Mesenchymal stem cell (in vitro differentiated cells and primary cell): ENCODE results near the gene HDAC4.
A peak's percentile ranks its signal among the peaks of the same experiment; 100 is the strongest.

Experiments used
- DNase-seq: peaks from one replicate; pipeline ENCODE4 v3.0.0-alpha.2; 2013
- H2AFZ ChIP-seq: one replicate; pipeline ENCODE4 v1.6.1; 2013; ENCODE audit warnings: low read depth, mild to moderate bottlenecking, control low read depth, inconsistent platforms, low read length, moderate library complexity
- H2AK5ac ChIP-seq: 2 replicates; pipeline ENCODE4 v1.6.1; 2013; ENCODE audit warnings: low read length, moderate library complexity, mild to moderate bottlenecking, inconsistent platforms; ENCODE audit not compliant: severe bottlenecking
- H2BK120ac ChIP-seq: one replicate; pipeline ENCODE4 v1.6.1; 2013; ENCODE audit warnings: low read depth, mild to moderate bottlenecking, inconsistent platforms, low read length, moderate library complexity
- H2BK12ac ChIP-seq, 2 experiments: one replicate each; pipeline ENCODE4 v1.6.1; 2013; ENCODE audit warnings: inconsistent platforms in 2 of 2, low read length in 2 of 2, mild to moderate bottlenecking in 2 of 2, moderate library complexity in 2 of 2, control low read depth in 1 of 2
- H2BK15ac ChIP-seq: one replicate; pipeline ENCODE4 v1.6.1; 2013; ENCODE audit warnings: mild to moderate bottlenecking, low read depth, inconsistent platforms; ENCODE audit not compliant: poor library complexity, severe bottlenecking
- H2BK5ac ChIP-seq: 2 replicates; pipeline ENCODE4 v1.6.1; 2013; ENCODE audit warnings: low read depth, mild to moderate bottlenecking, low read length, control low read depth, inconsistent platforms; ENCODE audit not compliant: poor library complexity, severe bottlenecking
- H3K14ac ChIP-seq, 2 experiments: one replicate each; pipeline ENCODE4 v1.6.1; 2013; ENCODE audit warnings: inconsistent platforms in 2 of 2, low read length in 2 of 2, control low read depth in 1 of 2, mild to moderate bottlenecking in 1 of 2, moderate library complexity in 1 of 2
- H3K18ac ChIP-seq, 2 experiments: one replicate each; pipeline ENCODE4 v1.6.1; 2013; ENCODE audit warnings: inconsistent platforms in 2 of 2, low read length in 2 of 2, control low read depth in 1 of 2, low read depth in 1 of 2, mild to moderate bottlenecking in 1 of 2
- H3K23ac ChIP-seq, 2 experiments: one replicate each; pipeline ENCODE4 v1.6.1; 2013; ENCODE audit warnings: inconsistent platforms in 2 of 2, low read length in 2 of 2, mild to moderate bottlenecking in 2 of 2, moderate library complexity in 2 of 2, control low read depth in 1 of 2
- H3K27ac ChIP-seq: 2 replicates; pipeline ENCODE4 v1.5.1; 2013; ENCODE audit warnings: mild to moderate bottlenecking, moderate library complexity, low read length, control low read depth, inconsistent platforms; ENCODE audit not compliant: poor library complexity, severe bottlenecking
- H3K27me3 ChIP-seq, 2 experiments: 2 replicates each; pipeline versions ENCODE4 v1.6.1 to v1.7.0; 2013; ENCODE audit warnings: low read length in 2 of 2, mild to moderate bottlenecking in 2 of 2, moderate library complexity in 2 of 2, control low read depth in 1 of 2, inconsistent platforms in 1 of 2; ENCODE audit not compliant: control insufficient read depth in 1 of 2, insufficient read depth in 1 of 2
- H3K36me3 ChIP-seq, 2 experiments: 2 replicates each; pipeline versions ENCODE4 v1.6.1 to v1.7.0; 2013; ENCODE audit warnings: low read length in 2 of 2, control low read depth in 1 of 2, inconsistent platforms in 1 of 2, low read depth in 1 of 2, mild to moderate bottlenecking in 1 of 2; ENCODE audit not compliant: insufficient read depth in 2 of 2, control insufficient read depth in 1 of 2
- H3K4ac ChIP-seq, 2 experiments: one replicate each; pipeline ENCODE4 v1.6.1; 2013; ENCODE audit warnings: inconsistent platforms in 2 of 2, low read length in 2 of 2, mild to moderate bottlenecking in 2 of 2, moderate library complexity in 2 of 2, control low read depth in 1 of 2, low read depth in 1 of 2
- H3K4me1 ChIP-seq: 2 replicates; pipeline ENCODE4 v1.6.1; 2013; ENCODE audit warnings: low read depth, low read length, control low read depth; ENCODE audit not compliant: control insufficient read depth, insufficient read depth
- H3K4me2 ChIP-seq: 2 replicates; pipeline ENCODE4 v1.6.1; 2013; ENCODE audit warnings: low read length, mild to moderate bottlenecking, inconsistent platforms; ENCODE audit not compliant: poor library complexity, severe bottlenecking
- H3K4me3 ChIP-seq, 2 experiments: 2 replicates each; pipeline versions ENCODE4 v1.5.1 to v1.7.0; 2013; ENCODE audit warnings: low read length in 2 of 2, mild to moderate bottlenecking in 2 of 2, control low read depth in 1 of 2, low read depth in 1 of 2; ENCODE audit not compliant: insufficient read depth in 1 of 2
- H3K79me1 ChIP-seq: replicated peaks from 2 replicates; pipeline ENCODE4 v1.6.1; 2013; ENCODE audit warnings: mild to moderate bottlenecking, control low read depth, low read length, inconsistent platforms; ENCODE audit not compliant: poor library complexity, severe bottlenecking
- H3K9ac ChIP-seq: 2 replicates; pipeline ENCODE4 v1.7.0; 2013; ENCODE audit warnings: mild to moderate bottlenecking, low read length, moderate library complexity
- H3K9me3 ChIP-seq: 2 replicates; pipeline ENCODE4 v1.7.0; 2013; ENCODE audit warnings: mild to moderate bottlenecking, low read length; ENCODE audit not compliant: control insufficient read depth
- H4K8ac ChIP-seq: one replicate; pipeline ENCODE4 v1.6.1; 2013; ENCODE audit warnings: inconsistent platforms, mild to moderate bottlenecking, low read length, moderate library complexity
- H4K91ac ChIP-seq: one replicate; pipeline ENCODE4 v1.6.1; 2013; ENCODE audit warnings: mild to moderate bottlenecking, low read length, inconsistent platforms
- WGBS: methylation state at CpG from one replicate; pipeline ENCODE4 v1.1.7; 2013; ENCODE audit warnings: mixed read lengths; 5-methylcytosine and 5-hydroxymethylcytosine counted together

Gene HDAC4

DNA sequence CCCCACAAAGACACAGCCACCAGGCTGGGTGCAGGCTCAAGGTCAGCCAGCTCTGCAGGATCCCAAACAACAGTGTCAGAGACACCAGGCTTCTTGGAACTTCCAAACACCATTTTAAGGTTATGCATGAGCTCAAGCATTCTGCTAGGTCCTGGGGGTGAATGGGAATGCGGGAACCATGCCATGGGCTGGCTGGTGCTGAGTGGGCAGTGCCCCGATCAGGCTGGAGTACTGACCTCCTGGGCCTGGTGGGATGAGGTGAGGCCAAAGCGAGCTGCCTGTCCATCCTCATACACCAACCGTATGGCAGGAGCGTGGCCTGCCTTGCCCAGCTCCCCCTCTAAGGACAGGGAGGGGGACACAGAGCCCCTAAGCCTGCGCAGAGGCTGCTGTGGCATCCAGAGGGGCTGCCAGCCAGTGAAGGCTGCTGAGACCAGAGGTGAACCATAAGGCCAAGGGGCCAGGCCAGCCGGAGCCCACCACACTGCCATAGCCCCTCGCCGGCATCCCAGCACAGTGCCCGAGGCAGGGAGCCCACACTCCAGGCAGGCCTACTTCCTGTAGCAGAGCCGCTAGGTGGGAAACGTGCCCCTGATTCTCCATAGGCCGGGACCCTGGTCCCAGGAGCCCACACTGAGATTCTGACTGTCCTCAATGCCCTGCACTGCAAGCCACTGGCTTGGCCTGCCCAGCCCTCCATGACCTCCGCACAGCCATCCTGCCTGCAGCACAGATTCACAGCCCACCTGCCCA is 135.0 kb downstream of the HDAC4 start:
- 97% methylated on average over 14 of the region's 14 CpGs for WGBS

GRCh38 chr2:239264838-239265651 is 135.8 kb downstream of the HDAC4 start:
- 61% methylated on average over 11 of the region's 11 CpGs for WGBS
- peak overlapping the region; percentile 24 to 71 for H3K4ac ChIP-seq
- DNase-seq = peak; percentile 80

More for the DNA sequence above, 135.0 kb downstream of the HDAC4 start:
- Histone ChIP-seq H3K9me3 (no peaks in the 10 kb centered on the region), H3K36me3 (no peaks in the 10 kb centered on the region), H2BK15ac (peak overlapping the region; percentile 50), H4K91ac (peak overlapping the region; percentile 96), H3K4me2 (no peak overlapping the region), H3K23ac (no peak overlapping the region), H4K8ac (peak overlapping the region; percentile 88), H3K79me1 (peaks cover 76% of the 10 kb centered on the region), H2BK12ac (peak overlapping the region; percentile 67 to 83), H2BK5ac (no peak overlapping the region), H3K4me3 (no peak overlapping the region), H3K9ac (peak overlapping the region; percentile 56), H3K4me1 (peaks cover 41% of the 10 kb centered on the region), H2BK120ac (peak overlapping the region; percentile 50), H3K27me3 (no peaks in the 10 kb centered on the region), H3K4ac (peak overlapping the region; percentile 20 to 71), H3K27ac (no peak overlapping the region), H2AFZ (no peak overlapping the region), H2AK5ac (peak overlapping the region; percentile 62), H3K14ac (peak overlapping the region in 1 of 2 experiments; percentile 29), H3K18ac (peak overlapping the region; percentile 29 to 71)
- DNase-seq = no peak

GRCh38 chr2:239264492-239264837 is 136.4 kb downstream of the HDAC4 start:
- Histone ChIP-seq H3K27ac (no peak overlapping the region), H3K27me3 (no peaks in the 10 kb centered on the region), H2BK12ac (peak overlapping the region; percentile 81), H2AFZ (no peak overlapping the region), H3K36me3 (no peaks in the 10 kb centered on the region), H3K4me2 (no peak overlapping the region), H2AK5ac (peak overlapping the region; percentile 33), H2BK5ac (no peak overlapping the region), H3K14ac (no peak overlapping the region), H3K4ac (no peak overlapping the region), H3K4me1 (peaks cover 47% of the 10 kb centered on the region), H3K9me3 (no peaks in the 10 kb centered on the region), H4K8ac (peak overlapping the region; percentile 27), H4K91ac (peak overlapping the region; percentile 6), H3K9ac (peak overlapping the region; percentile 25), H2BK120ac (no peak overlapping the region), H3K23ac (no peak overlapping the region), H3K79me1 (peaks cover 81% of the 10 kb centered on the region), H2BK15ac (no peak overlapping the region), H3K4me3 (no peak overlapping the region), H3K18ac (peak overlapping the region; percentile 77 to 88)
- peak; percentile 50 for DNase-seq
- 81% methylated on average over 9 of the region's 9 CpGs for WGBS

More at GRCh38 chr2:239264838-239265651, 135.8 kb downstream of the HDAC4 start:
- no peaks in the 10 kb centered on the region for H3K27me3 ChIP-seq
- H3K9ac ChIP-seq = peak overlapping the region; percentile 56
- H3K14ac ChIP-seq = no peak overlapping the region
- peak overlapping the region; percentile 88 for H4K8ac ChIP-seq
- peaks cover 81% of the 10 kb centered on the region for H3K79me1 ChIP-seq
- no peaks in the 10 kb centered on the region for H3K9me3 ChIP-seq
- no peak overlapping the region for H2BK5ac ChIP-seq
- no peak overlapping the region for H3K23ac ChIP-seq
- no peak overlapping the region for H3K4me3 ChIP-seq
- peak overlapping the region; percentile 50 for H2BK15ac ChIP-seq
- peak overlapping the region; percentile 69 to 77 for H3K18ac ChIP-seq
- no peak overlapping the region for H2AFZ ChIP-seq
- H2BK12ac ChIP-seq = peak overlapping the region; percentile 81 to 83
- no peaks in the 10 kb centered on the region for H3K36me3 ChIP-seq
- H3K4me2 ChIP-seq = no peak overlapping the region
- H3K4me1 ChIP-seq = peaks cover 42% of the 10 kb centered on the region
- no peak overlapping the region for H3K27ac ChIP-seq
- H4K91ac ChIP-seq = peak overlapping the region; percentile 96
- H2AK5ac ChIP-seq = peak overlapping the region; percentile 62
- H2BK120ac ChIP-seq = peak overlapping the region; percentile 50
